ENCODE results near the gene JUND.

- TF ChIP-seq CTCF (IDR thresholded peaks at IDR 0.05): no peak
- no peak for TF ChIP-seq POLR2A (IDR thresholded peaks at IDR 0.05)
Observed at GRCh38 chr19:18295034-18295451, 13.6 kb upstream of the JUND start.
